ENCODE results near the gene UGT1A4. TPM values are rescaled to one million over a fixed set of nuclear protein-coding genes. Genes with fewer than 3 reads are reported as not detected.

UGT1A4 gene
- total RNA-seq, result not detected in 2 replicates
- not detected for polyA plus RNA-seq (2012)

- DNase-seq (ENCODE audit: low read depth), result no peak
Observed at GRCh38 chr2:233718552-233718951, at the start of gene UGT1A4. Gene UGT1A4, plus strand, starts transcription at chr2:233718736. Its CDS starts 85 bp downstream, at chr2:233718821.

GRCh38 chr2:233671290-233672161, 47.0 kb upstream of the UGT1A4 start, which contains the start of gene UGT1A9:
Gene UGT1A9, plus strand, starts transcription at chr2:233671898. Its CDS starts 37 bp downstream, at chr2:233671935.
- DNase-seq (ENCODE audit: low read depth), result no peak

GRCh38 chr2:233672886-233673285, 45.6 kb upstream of the UGT1A4 start:
- no peak for DNase-seq (ENCODE audit: low read depth)

GRCh38 chr2:233673896-233674295, 44.6 kb upstream of the UGT1A4 start:
- no peak for DNase-seq (ENCODE audit: low read depth)

GRCh38 chr2:233674314-233674713, 44.2 kb upstream of the UGT1A4 start:
- no peak for DNase-seq (ENCODE audit: low read depth)

GRCh38 chr2:233674995-233675394, 43.5 kb upstream of the UGT1A4 start:
- DNase-seq (ENCODE audit: low read depth), result peak; percentile 3

GRCh38 chr2:233676046-233676445, 42.5 kb upstream of the UGT1A4 start:
- no peak for DNase-seq (ENCODE audit: low read depth)

GRCh38 chr2:233679196-233679595, 39.3 kb upstream of the UGT1A4 start:
- no peak for DNase-seq (ENCODE audit: low read depth)

- no peak for DNase-seq (ENCODE audit: low read depth)
Observed at GRCh38 chr2:233680361-233681045, 38.0 kb upstream of the UGT1A4 start.

- DNase-seq (ENCODE audit: low read depth), result no peak
Observed at GRCh38 chr2:233681521-233682099, 36.9 kb upstream of the UGT1A4 start, which contains the start of gene UGT1A7. Gene UGT1A7, plus strand, starts transcription at chr2:233681901. Its CDS starts 37 bp downstream, at chr2:233681938.

- no peak for DNase-seq (ENCODE audit: low read depth)
Observed at GRCh38 chr2:233684640-233685039, 33.9 kb upstream of the UGT1A4 start.

- DNase-seq (ENCODE audit: low read depth), result no peak
Observed at GRCh38 chr2:233686928-233687327, 31.6 kb upstream of the UGT1A4 start.

GRCh38 chr2:233688341-233688740, 30.2 kb upstream of the UGT1A4 start:
- DNase-seq (ENCODE audit: low read depth), result no peak

- no peak for DNase-seq (ENCODE audit: low read depth)
Observed at GRCh38 chr2:233689031-233689430, 29.5 kb upstream of the UGT1A4 start.

GRCh38 chr2:233689501-233689900, 29.0 kb upstream of the UGT1A4 start:
- DNase-seq (ENCODE audit: low read depth), result no peak

GRCh38 chr2:233690444-233690843, 28.1 kb upstream of the UGT1A4 start:
- no peak for DNase-seq (ENCODE audit: low read depth)

GRCh38 chr2:233691443-233692433, 26.8 kb upstream of the UGT1A4 start:
- DNase-seq (ENCODE audit: low read depth), result no peak

- no peak for DNase-seq (ENCODE audit: low read depth)
Observed at GRCh38 chr2:233692648-233693047, 25.9 kb upstream of the UGT1A4 start, which contains the start of gene UGT1A6. Gene UGT1A6, plus strand, starts transcription at chr2:233692890. Its CDS starts 115 bp downstream, at chr2:233693005.

- no peak for DNase-seq (ENCODE audit: low read depth)
Observed at GRCh38 chr2:233693963-233694362, 24.6 kb upstream of the UGT1A4 start.

GRCh38 chr2:233698740-233699139, 19.8 kb upstream of the UGT1A4 start:
- DNase-seq (ENCODE audit: low read depth), result no peak

All from myocyte (in vitro differentiated cells).